Panc1 (cell line): ENCODE results near the gene LUC7L2. TPM values are rescaled to one million over a fixed set of nuclear protein-coding genes. Genes with fewer than 3 reads are reported as not detected.

Experiments used
- ATAC-seq: fragments of 200-7000 bp; cut with Tn5 transposase; 2 replicates; pipeline ENCODE4 v1.9.1; 2020; ENCODE audit warnings: mild to moderate bottlenecking, moderate library complexity
- BruUV-seq: library from RNA; stranded (reverse); fragments of 400-500 nt; replicated peaks from 2 replicates; lab custom pipeline; 2021; lab: Mats Ljungman, UMichigan
- CTCF ChIA-PET: fragments of 300-600 bp; sonication (Branson Sonifier 250); formaldehyde crosslinking; loops from one replicate; lab custom pipeline; 2022; ENCODE audit warnings: antibody characterized with exemption; lab: Charles Lee
- POLR2A ChIA-PET: fragments of 300-600 bp; sonication (Branson Sonifier 250); formaldehyde crosslinking; loops from one replicate; lab custom pipeline; 2022; ENCODE audit warnings: antibody characterized with exemption; lab: Charles Lee
- DNase-seq: peaks from one replicate; pipeline ENCODE4 v3.0.0-alpha.2; 2010; ENCODE audit warnings: low read depth, low spot score
- H3K27ac ChIP-seq: 2 replicates; pipeline ENCODE4 v1.5.1; 2011; ENCODE audit warnings: mild to moderate bottlenecking, low read length, inconsistent platforms
- H3K27me3 ChIP-seq: fragments of 200-500 bp; sonication (Bioruptor generic); 2 replicates; pipeline ENCODE4 v1.6.0; 2014; ENCODE audit warnings: low read length, inconsistent platforms; ENCODE audit not compliant: control insufficient read depth, insufficient read depth
- H3K36me3 ChIP-seq: fragments of 200-500 bp; sonication (Bioruptor generic); 2 replicates; pipeline ENCODE4 v1.5.1; 2014; ENCODE audit warnings: inconsistent platforms, mild to moderate bottlenecking, low read length, moderate library complexity; ENCODE audit not compliant: control insufficient read depth, insufficient read depth
- H3K4me1 ChIP-seq: 2 replicates; pipeline ENCODE4 v1.5.1; 2011; ENCODE audit warnings: inconsistent platforms, mild to moderate bottlenecking, low read length, moderate library complexity; ENCODE audit not compliant: control insufficient read depth, insufficient read depth
- H3K4me3 ChIP-seq, 2 experiments: 2 replicates each; pipeline ENCODE4 v1.5.1; 2011 to 2012; ENCODE audit warnings: low read depth in 2 of 2, low read length in 2 of 2, mild to moderate bottlenecking in 2 of 2, inconsistent platforms in 1 of 2, moderate library complexity in 1 of 2
- H3K9me3 ChIP-seq: fragments of 200-500 bp; sonication (Bioruptor generic); 2 replicates; pipeline ENCODE4 v1.5.1; 2014; ENCODE audit warnings: low read depth, mild to moderate bottlenecking, inconsistent platforms, low read length, moderate library complexity; ENCODE audit not compliant: control insufficient read depth, insufficient read depth
- CTCF ChIP-seq: fragments of 450-650 bp; IDR thresholded peaks from 2 replicates; pipeline ENCODE4 v1.5.1; 2017; ENCODE audit warnings: mild to moderate bottlenecking
- POLR2AphosphoS5 ChIP-seq: IDR thresholded peaks from 2 replicates; pipeline ENCODE4 v1.6.1; 2012; ENCODE audit warnings: mild to moderate bottlenecking, low read depth, low read length, moderate library complexity
- REST ChIP-seq, 2 experiments: IDR thresholded peaks; 2 replicates each; pipeline ENCODE4 v1.6.1; 2011 to 2012; ENCODE audit warnings: low read depth in 2 of 2, control low read depth in 1 of 2, low read length in 1 of 2, mild to moderate bottlenecking in 1 of 2, moderate library complexity in 1 of 2; ENCODE audit not compliant: insufficient read depth in 1 of 2
- SIN3A ChIP-seq: IDR thresholded peaks from 2 replicates; pipeline ENCODE4 v1.6.1; 2012; ENCODE audit warnings: low read depth, mild to moderate bottlenecking, low read length, moderate library complexity, borderline replicate concordance; ENCODE audit not compliant: insufficient read depth
- TCF7L2 ChIP-seq: IDR thresholded peaks from 2 replicates; pipeline ENCODE4 v1.6.1; 2011; ENCODE audit warnings: mild to moderate bottlenecking, low read depth, low read length, inconsistent platforms
- in situ Hi-C: cut with HindIII; loops from 2 replicates; pipeline ENCODE4 v1.10.0; 2016; ENCODE audit warnings: low sequenced_read_pairs, low pct_unique_long_range_greater_than_20kb
- intact Hi-C: fragments of 100-400 bp; cut with micrococcal nuclease; formaldehyde crosslinking; loops from one replicate; pipeline ENCODE4 v1.10.0; 2022; ENCODE audit not compliant: unreplicated experiment
- total RNA-seq: library from RNA; stranded (reverse); gene quantifications from one replicate; pipeline ENCODE4 v1.2.1, GENCODE V29; 2021; ENCODE audit not compliant: unreplicated experiment

Gene LUC7L2
- total RNA-seq, 1 experiment from 2014 or later, result 110 TPM

- H3K27me3 ChIP-seq, result no peaks in the 10 kb centered on the region
- no peaks in the 10 kb centered on the region; the same call in 1 of the 2 replicates for H3K36me3 ChIP-seq
- in situ Hi-C loops, result no loop called here
- ATAC-seq (no peak), DNase-seq (no peak)
- CTCF ChIA-PET, result no interaction called here
- no peak overlapping the region for H3K4me3 ChIP-seq
- peaks cover 8% of the 10 kb centered on the region for H3K4me1 ChIP-seq
- POLR2A ChIA-PET, result no interaction called here
- H3K9me3 ChIP-seq, result peaks cover 6% of the 10 kb centered on the region; the same call in 1 of the 2 replicates
- peak overlapping the region; percentile 98 for H3K27ac ChIP-seq
- BruUV-seq, result no TSS peak
- intact Hi-C loops, result no loop called here
- TF ChIP-seq TCF7L2, result no peak
- no peak for TF ChIP-seq CTCF
- no peak for TF ChIP-seq POLR2AphosphoS5
- TF ChIP-seq REST (IDR thresholded peaks at IDR 0.05; ENCODE audit: insufficient read depth in 1 of 2, low read depth in 2 of 2, low read length in 1 of 2), result no peak
- no peak for TF ChIP-seq SIN3A
Measured at GRCh38 chr7:139339025-139339424, 20.7 kb upstream of the LUC7L2 start.

GRCh38 chr7:139339698-139340036, 20.0 kb upstream of the LUC7L2 start:
- H3K9me3 ChIP-seq, result peaks cover 6% of the 10 kb centered on the region; the same call in 1 of the 2 replicates
- H3K27me3 ChIP-seq, result no peaks in the 10 kb centered on the region
- no peak for DNase-seq
- peak overlapping the region; percentile 98 for H3K27ac ChIP-seq
- peaks cover 8% of the 10 kb centered on the region for H3K4me1 ChIP-seq
- BruUV-seq, result TSS peak; percentile 93
- TF ChIP-seq POLR2AphosphoS5, result no peak
- TF ChIP-seq TCF7L2, result no peak
- no peak for TF ChIP-seq SIN3A
- no peak for TF ChIP-seq REST (IDR thresholded peaks at IDR 0.05; ENCODE audit: insufficient read depth in 1 of 2, low read depth in 2 of 2, low read length in 1 of 2)
- no peak for TF ChIP-seq CTCF
- ChIA-PET CTCF (no interaction called here), POLR2A (interaction anchor here (0.6 to 1.0 kb wide), 2 partner anchors 20 to 111 kb away, joined by 3 to 4 read pairs; partner anchors contain the start of gene LUC7L2)
- intact Hi-C loops (no loop called here), in situ Hi-C loops (no loop called here)
- no peak for ATAC-seq
- H3K4me3 ChIP-seq, result peak overlapping the region; percentile 69 to 90
- no peaks in the 10 kb centered on the region; the same call in 1 of the 2 replicates for H3K36me3 ChIP-seq
